MCF 10A (cell line): ENCODE data around the gene LAMA3. TPM values are rescaled to one million over a fixed set of nuclear protein-coding genes. Genes with fewer than 3 reads are reported as not detected.

Experiments
- BruUV-seq: library from RNA; stranded (reverse); fragments of 400-500 nt; replicated peaks from 2 replicates; lab custom pipeline; 2021; lab: Mats Ljungman, UMichigan
- CTCF ChIA-PET: fragments of 300-600 bp; sonication (Branson Sonifier 250); formaldehyde crosslinking; extraction: SDS; loops from one replicate; lab custom pipeline; 2021; ENCODE audit warnings: antibody characterized with exemption, inconsistent platforms; lab: Yijun Ruan, JAX
- POLR2A ChIA-PET: fragments of 300-600, 350-650 bp; sonication (Branson Sonifier 250); formaldehyde crosslinking; extraction: SDS; loops from one replicate; lab custom pipeline; 2020; ENCODE audit warnings: antibody characterized with exemption, inconsistent platforms; lab: Yijun Ruan, JAX
- DNase-seq: peaks from one replicate; pipeline ENCODE4 v3.0.0-alpha.2; 2018; ENCODE audit not compliant: unreplicated experiment
- H3K27ac Mint-ChIP-seq: one replicate; pipeline ENCODE4 v1.8.0; 2022; ENCODE audit warnings: mild to moderate bottlenecking, low read depth, mixed read lengths; ENCODE audit not compliant: unreplicated experiment
- H3K27me3 Mint-ChIP-seq: one replicate; pipeline ENCODE4 v1.8.0; 2022; ENCODE audit warnings: mixed read lengths; ENCODE audit not compliant: insufficient read depth, unreplicated experiment
- H3K36me3 Mint-ChIP-seq: one replicate; pipeline ENCODE4 v1.8.0; 2022; ENCODE audit warnings: mild to moderate bottlenecking, moderate library complexity, mixed read lengths; ENCODE audit not compliant: insufficient read depth, unreplicated experiment
- H3K4me1 Mint-ChIP-seq: one replicate; pipeline ENCODE4 v1.8.0; 2022; ENCODE audit warnings: mixed read lengths; ENCODE audit not compliant: insufficient read depth, unreplicated experiment
- H3K4me3 Mint-ChIP-seq: one replicate; pipeline ENCODE4 v1.8.0; 2022; ENCODE audit warnings: mild to moderate bottlenecking, moderate library complexity, mixed read lengths; ENCODE audit not compliant: unreplicated experiment
- H3K9me3 Mint-ChIP-seq: one replicate; pipeline ENCODE4 v1.8.0; 2022; ENCODE audit warnings: mixed read lengths; ENCODE audit not compliant: unreplicated experiment
- intact Hi-C: fragments of 100-400 bp; cut with micrococcal nuclease; formaldehyde crosslinking; loops from 2 replicates; pipeline ENCODE4 v1.14.1; 2022
- total RNA-seq: library from RNA; stranded (reverse); gene quantifications from 2 replicates; pipeline ENCODE4 v1.2.3, GENCODE V29; 2022
- TF ChIP-seq, protein P1 (sequence below): fragments of 200-600 bp; IDR thresholded peaks from one replicate; pipeline ENCODE4 v1.8.0; 2022; ENCODE audit warnings: antibody characterized with exemption, mild to moderate bottlenecking; ENCODE audit not compliant: unreplicated experiment

The LAMA3 gene
- total RNA-seq, 1 experiment from 2014 or later: 371 TPM

DNA sequence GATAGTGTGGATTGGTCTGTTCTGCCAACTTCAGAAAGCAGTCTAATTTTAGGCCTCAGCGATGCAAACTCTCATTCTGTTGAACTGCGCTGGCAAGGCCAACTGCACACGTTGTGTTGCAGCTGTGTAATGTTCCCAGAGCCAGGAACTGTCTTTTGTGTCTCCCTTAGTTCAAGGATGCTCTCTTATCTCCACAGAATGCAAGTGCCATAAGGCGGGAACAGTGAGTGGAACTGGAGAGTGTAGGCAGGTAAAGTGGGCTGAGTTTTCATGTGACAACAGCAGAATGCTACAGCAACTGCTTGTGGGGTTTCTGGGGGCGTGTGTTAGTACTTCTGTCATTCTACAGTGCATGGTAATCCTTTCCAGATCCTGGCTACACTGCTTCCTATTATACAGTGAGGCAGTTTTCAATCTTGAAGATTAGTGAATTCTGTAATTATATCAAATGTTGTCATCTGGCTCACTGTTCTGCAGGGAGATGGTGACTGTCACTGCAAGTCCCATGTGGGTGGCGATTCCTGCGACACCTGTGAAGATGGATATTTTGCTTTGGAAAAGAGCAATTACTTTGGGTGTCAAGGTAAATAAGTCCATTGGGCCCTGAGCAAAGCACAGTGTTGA is 125.8 kb downstream of the LAMA3 start:
- TF ChIP-seq, protein P1, sequence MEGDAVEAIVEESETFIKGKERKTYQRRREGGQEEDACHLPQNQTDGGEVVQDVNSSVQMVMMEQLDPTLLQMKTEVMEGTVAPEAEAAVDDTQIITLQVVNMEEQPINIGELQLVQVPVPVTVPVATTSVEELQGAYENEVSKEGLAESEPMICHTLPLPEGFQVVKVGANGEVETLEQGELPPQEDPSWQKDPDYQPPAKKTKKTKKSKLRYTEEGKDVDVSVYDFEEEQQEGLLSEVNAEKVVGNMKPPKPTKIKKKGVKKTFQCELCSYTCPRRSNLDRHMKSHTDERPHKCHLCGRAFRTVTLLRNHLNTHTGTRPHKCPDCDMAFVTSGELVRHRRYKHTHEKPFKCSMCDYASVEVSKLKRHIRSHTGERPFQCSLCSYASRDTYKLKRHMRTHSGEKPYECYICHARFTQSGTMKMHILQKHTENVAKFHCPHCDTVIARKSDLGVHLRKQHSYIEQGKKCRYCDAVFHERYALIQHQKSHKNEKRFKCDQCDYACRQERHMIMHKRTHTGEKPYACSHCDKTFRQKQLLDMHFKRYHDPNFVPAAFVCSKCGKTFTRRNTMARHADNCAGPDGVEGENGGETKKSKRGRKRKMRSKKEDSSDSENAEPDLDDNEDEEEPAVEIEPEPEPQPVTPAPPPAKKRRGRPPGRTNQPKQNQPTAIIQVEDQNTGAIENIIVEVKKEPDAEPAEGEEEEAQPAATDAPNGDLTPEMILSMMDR: no peak
- Mint-ChIP-seq H3K27me3 (no peaks in the 10 kb centered on the region), H3K4me1 (no peaks in the 10 kb centered on the region), H3K9me3 (no peaks in the 10 kb centered on the region), H3K4me3 (no peak overlapping the region), H3K27ac (no peak overlapping the region), H3K36me3 (no peaks in the 10 kb centered on the region)
- no TSS peak for BruUV-seq
- POLR2A ChIA-PET: interaction anchor here (0.8 to 1.2 kb wide), 4 partner anchors 8 to 193 kb away, joined by 3 to 5 read pairs (median 4); no protein-coding TSS in a partner anchor
- no peak for DNase-seq
- CTCF ChIA-PET: interaction anchor here (0.7 to 2.4 kb wide), 4 partner anchors 24 to 193 kb away, joined by 3 to 13 read pairs (median 4); no protein-coding TSS in a partner anchor
- intact Hi-C loops: loop anchor here (5.0 kb wide), 2 partner anchors 98 to 298 kb away; no protein-coding TSS in a partner anchor

DNA sequence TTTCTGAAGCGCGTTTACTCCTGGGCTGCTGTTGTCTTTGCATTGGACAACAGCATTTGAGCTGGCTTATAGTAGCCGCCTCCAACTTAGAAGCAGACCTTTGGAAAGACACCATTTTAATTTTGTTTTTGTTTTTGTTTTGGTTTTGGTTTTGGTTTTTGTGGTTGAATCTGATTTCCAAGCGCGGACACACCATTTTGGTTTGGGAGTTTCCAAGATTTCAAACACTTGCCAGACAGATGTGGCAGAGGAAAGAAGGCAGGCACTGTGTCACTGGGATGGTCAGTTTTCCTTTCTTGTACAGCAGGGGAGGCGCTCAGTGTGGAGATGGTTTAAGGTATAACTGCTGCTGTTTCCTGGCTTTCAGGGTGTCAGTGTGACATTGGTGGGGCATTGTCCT is 126.8 kb downstream of the LAMA3 start:
- TF ChIP-seq, protein P1: no peak
- H3K4me1 Mint-ChIP-seq: no peaks in the 10 kb centered on the region
- H3K9me3 Mint-ChIP-seq: no peaks in the 10 kb centered on the region
- BruUV-seq: no TSS peak
- H3K36me3 Mint-ChIP-seq: no peaks in the 10 kb centered on the region
- H3K4me3 Mint-ChIP-seq: no peak overlapping the region
- DNase-seq: no peak
- ChIA-PET POLR2A (interaction anchor here (1.0 kb wide), 1 partner anchor 194 kb away, joined by 3 read pairs; no protein-coding TSS in a partner anchor), CTCF (no interaction called here)
- H3K27me3 Mint-ChIP-seq: no peaks in the 10 kb centered on the region
- H3K27ac Mint-ChIP-seq: peak overlapping the region; percentile 14
- intact Hi-C loops: no loop called here

DNA sequence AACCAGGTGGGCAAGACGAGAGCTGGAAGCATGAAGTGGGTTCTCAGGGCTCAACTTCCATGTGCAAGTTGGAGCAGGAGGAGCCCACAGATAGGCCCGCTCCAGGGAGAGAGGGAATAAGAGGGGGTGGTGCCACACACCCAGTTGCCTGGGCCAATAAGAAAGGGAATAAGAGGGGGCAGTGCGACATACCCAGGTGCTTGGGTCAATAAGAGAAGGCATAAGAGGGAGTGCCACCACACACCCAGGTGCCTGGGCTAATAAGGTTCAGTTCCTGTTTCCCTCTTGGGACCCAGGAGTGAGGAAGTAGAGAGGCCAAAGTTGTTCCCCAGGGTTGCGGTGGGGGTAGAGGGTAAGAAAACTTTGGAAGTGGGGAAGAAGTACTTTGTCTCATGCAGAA is 127.5 kb downstream of the LAMA3 start:
- Mint-ChIP-seq H3K4me1 (no peaks in the 10 kb centered on the region), H3K4me3 (no peak overlapping the region), H3K9me3 (no peaks in the 10 kb centered on the region), H3K36me3 (no peaks in the 10 kb centered on the region), H3K27me3 (no peaks in the 10 kb centered on the region), H3K27ac (no peak overlapping the region)
- DNase-seq: no peak
- TF ChIP-seq, protein P1: no peak
- ChIA-PET POLR2A (interaction anchor here (1.0 kb wide), 1 partner anchor 195 kb away, joined by 3 read pairs; no protein-coding TSS in a partner anchor), CTCF (interaction anchor here (0.8 kb wide), 1 partner anchor 114 kb away, joined by 5 read pairs; no protein-coding TSS in a partner anchor)
- BruUV-seq: no TSS peak
- intact Hi-C loops: no loop called here

DNA sequence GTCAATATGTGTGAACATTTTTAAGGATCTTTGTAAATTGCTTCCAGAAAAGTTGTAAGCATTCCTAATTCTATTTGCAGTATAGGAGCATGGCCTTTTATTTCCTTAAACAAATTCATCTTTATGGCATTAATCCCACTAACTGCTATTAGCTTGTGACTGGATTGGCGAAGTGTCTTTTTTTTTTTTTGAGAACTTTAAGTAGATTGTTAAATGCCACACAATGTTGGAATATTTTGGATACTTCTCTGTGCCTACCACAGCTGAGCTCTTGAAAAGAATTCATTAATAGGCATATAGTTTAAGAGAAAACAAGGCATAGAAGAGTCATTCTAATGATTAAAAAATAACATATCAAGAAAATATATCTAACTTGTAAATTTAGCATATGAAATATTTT is 129.7 kb downstream of the LAMA3 start:
- Mint-ChIP-seq H3K4me1 (peaks cover 12% of the 10 kb centered on the region), H3K4me3 (no peak overlapping the region), H3K36me3 (no peaks in the 10 kb centered on the region), H3K27me3 (no peaks in the 10 kb centered on the region), H3K27ac (no peak overlapping the region), H3K9me3 (no peaks in the 10 kb centered on the region)
- intact Hi-C loops: no loop called here
- CTCF ChIA-PET: interaction anchor here (1.0 kb wide), 1 partner anchor 115 kb away, joined by 4 read pairs; no protein-coding TSS in a partner anchor
- TF ChIP-seq, protein P1: no peak
- POLR2A ChIA-PET: no interaction called here
- BruUV-seq: no TSS peak
- no peak for DNase-seq
